ENCODE data around the gene RNF225.

The RNF225 gene

GRCh38 chr19:58379246-58379645 lies 16.2 kb upstream of the RNF225 start:
- peaks cover 18% of the 10 kb centered on the region for H3K36me3 Mint-ChIP-seq
- no peak for ATAC-seq
- DNase-seq (ENCODE audit: low spot score in 2 of 2): no peak
- H3K4me1 Mint-ChIP-seq: peaks cover 25% of the 10 kb centered on the region
- H3K9me3 Mint-ChIP-seq: no peaks in the 10 kb centered on the region
- peak overlapping the region; percentile 93 for H3K27ac Mint-ChIP-seq
- peak overlapping the region; percentile 85 for H3K4me3 Mint-ChIP-seq

GRCh38 chr19:58380037-58380661 lies 15.3 kb upstream of the RNF225 start:
- DNase-seq (ENCODE audit: low spot score in 2 of 2): no peak
- Mint-ChIP-seq H3K4me3 (peak overlapping the region; percentile 85), H3K36me3 (peaks cover 18% of the 10 kb centered on the region), H3K9me3 (no peaks in the 10 kb centered on the region), H3K27ac (peak overlapping the region; percentile 93), H3K4me1 (peaks cover 25% of the 10 kb centered on the region)
- ATAC-seq: no peak

GRCh38 chr19:58380662-58381459 lies 14.6 kb upstream of the RNF225 start, which contains the start of gene ZNF837:
Gene ZNF837 (minus strand): TSS chr19:58381030. CDS start chr19:58369332, 11,698 bp downstream.
- ATAC-seq: peak; percentile 91
- peak; percentile 93 to 98 for DNase-seq (ENCODE audit: low spot score in 2 of 2)
- Mint-ChIP-seq H3K4me3 (peak within 1 kb of the TSS; percentile 85), H3K9me3 (no peaks in the 10 kb centered on the region), H3K27ac (peak within 1 kb of the TSS; percentile 93), H3K4me1 (peaks cover 32% of the 10 kb centered on the region), H3K36me3 (peaks cover 22% of the 10 kb centered on the region)

- Mint-ChIP-seq H3K36me3 (peaks cover 30% of the 10 kb centered on the region), H3K27ac (peak overlapping the region; percentile 93), H3K4me1 (peaks cover 36% of the 10 kb centered on the region), H3K4me3 (peak overlapping the region; percentile 85), H3K9me3 (no peaks in the 10 kb centered on the region)
- ATAC-seq (no peak), DNase-seq (ENCODE audit: low spot score in 2 of 2) (no peak)
Observed at GRCh38 chr19:58381460-58382212, 13.8 kb upstream of the RNF225 start.

GRCh38 chr19:58382997-58383603 lies 12.4 kb upstream of the RNF225 start:
- no peaks in the 10 kb centered on the region for H3K9me3 Mint-ChIP-seq
- H3K36me3 Mint-ChIP-seq: peaks cover 44% of the 10 kb centered on the region
- no peak for ATAC-seq
- H3K4me1 Mint-ChIP-seq: peaks cover 45% of the 10 kb centered on the region
- H3K27ac Mint-ChIP-seq: no peak overlapping the region
- no peak for DNase-seq (ENCODE audit: low spot score in 2 of 2)
- H3K4me3 Mint-ChIP-seq: peak overlapping the region; percentile 85

DNA sequence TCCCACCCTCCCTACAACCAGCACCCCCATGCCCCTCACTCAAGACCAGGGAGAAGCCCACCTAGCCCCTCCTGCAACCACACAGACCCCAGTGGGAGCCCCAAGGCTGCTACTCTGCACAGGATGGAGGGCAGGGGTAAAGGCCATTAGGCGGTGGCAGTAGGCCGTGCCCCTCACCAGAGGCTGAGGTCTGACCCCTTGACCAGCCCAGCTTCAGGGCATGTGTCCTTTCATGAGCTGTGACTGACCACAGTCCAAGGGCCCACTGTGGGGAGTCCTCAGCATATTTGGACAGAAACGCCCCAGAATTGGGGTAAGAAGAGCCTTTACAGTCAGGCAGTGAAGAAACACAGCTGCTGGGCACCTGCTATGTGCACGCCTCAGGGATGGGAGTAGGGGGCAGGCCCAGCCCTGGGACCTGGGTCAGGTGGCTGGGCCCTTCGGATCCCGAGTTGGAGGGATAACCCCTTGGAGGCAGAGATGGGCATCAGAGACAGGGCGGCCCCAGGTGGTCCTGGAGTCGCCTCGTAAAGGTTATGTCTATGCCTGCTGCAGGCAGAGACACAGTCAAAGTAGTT lies 10.1 kb upstream of the RNF225 start:
- H3K4me1 Mint-ChIP-seq: peaks cover 47% of the 10 kb centered on the region
- DNase-seq (ENCODE audit: low spot score in 2 of 2): peak in 1 of 2 donors; percentile 62
- peak overlapping the region; percentile 96 for H3K27ac Mint-ChIP-seq
- H3K4me3 Mint-ChIP-seq: peak overlapping the region; percentile 92
- no peaks in the 10 kb centered on the region for H3K9me3 Mint-ChIP-seq
- ATAC-seq: no peak
- peaks cover 60% of the 10 kb centered on the region for H3K36me3 Mint-ChIP-seq

- DNase-seq (ENCODE audit: low spot score in 2 of 2): no peak
- Mint-ChIP-seq H3K4me3 (peak overlapping the region; percentile 92), H3K4me1 (peaks cover 44% of the 10 kb centered on the region), H3K36me3 (peaks cover 60% of the 10 kb centered on the region), H3K27ac (peak overlapping the region; percentile 96), H3K9me3 (no peaks in the 10 kb centered on the region)
- ATAC-seq: no peak
Observed at GRCh38 chr19:58385891-58386575, 9.4 kb upstream of the RNF225 start.

DNA sequence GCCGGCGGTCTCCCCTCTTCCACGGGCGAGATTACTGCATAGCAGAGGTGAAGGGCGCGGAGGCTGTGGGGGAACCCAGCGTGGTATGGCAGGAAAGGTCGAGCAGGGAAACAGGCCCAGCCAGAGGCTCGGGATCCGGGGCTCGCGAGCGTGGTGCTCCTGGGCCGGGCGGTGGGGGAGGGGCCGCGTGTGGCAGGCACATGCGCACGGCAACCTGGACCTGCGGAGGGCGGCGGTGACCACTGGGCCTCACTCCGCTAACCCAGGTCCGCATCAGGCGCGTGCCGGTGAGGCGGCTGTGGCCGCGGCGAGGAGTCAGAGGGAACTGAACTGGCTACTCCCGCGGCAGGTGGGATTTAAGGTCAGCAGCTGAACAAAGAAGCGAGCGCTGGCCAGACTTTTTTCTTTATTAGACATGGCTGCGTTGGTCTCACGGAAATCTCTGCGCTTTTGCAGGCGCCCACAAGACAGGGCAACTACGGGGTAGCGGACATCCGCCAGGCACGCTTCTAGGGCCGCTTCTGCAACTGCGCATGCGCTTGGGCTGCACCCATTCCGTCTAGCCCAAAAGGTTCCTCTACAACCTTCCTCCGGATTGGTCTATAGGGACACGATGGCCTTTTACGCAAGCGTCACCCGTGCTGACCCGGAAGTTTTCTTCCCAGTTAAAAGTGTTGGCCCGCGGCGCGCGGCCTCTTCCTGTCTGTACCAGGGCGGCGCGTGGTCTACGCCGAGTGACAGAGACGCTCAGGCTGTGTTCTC lies 8.7 kb upstream of the RNF225 start, which contains the start of gene RPS5:
RPS5 (plus strand) TSS at position 694 of the 762 bp plus-strand sequence. CDS start 869 bp downstream, outside the sequence.
- H3K27ac Mint-ChIP-seq: peak within 1 kb of the TSS; percentile 96
- H3K9me3 Mint-ChIP-seq: no peaks in the 10 kb centered on the region
- ATAC-seq: peak; percentile 96
- peaks cover 63% of the 10 kb centered on the region for H3K36me3 Mint-ChIP-seq
- peak; percentile 81 to 96 for DNase-seq (ENCODE audit: low spot score in 2 of 2)
- H3K4me1 Mint-ChIP-seq: peaks cover 39% of the 10 kb centered on the region
- H3K4me3 Mint-ChIP-seq: peak within 1 kb of the TSS; percentile 92

- H3K36me3 Mint-ChIP-seq: peaks cover 71% of the 10 kb centered on the region
- DNase-seq (ENCODE audit: low spot score in 2 of 2) (no peak), ATAC-seq (no peak)
- H3K9me3 Mint-ChIP-seq: no peaks in the 10 kb centered on the region
- H3K27ac Mint-ChIP-seq: peak overlapping the region; percentile 96
- H3K4me1 Mint-ChIP-seq: peaks cover 33% of the 10 kb centered on the region
- H3K4me3 Mint-ChIP-seq: peak overlapping the region; percentile 92
Observed at GRCh38 chr19:58387338-58388174, 7.9 kb upstream of the RNF225 start.

DNA sequence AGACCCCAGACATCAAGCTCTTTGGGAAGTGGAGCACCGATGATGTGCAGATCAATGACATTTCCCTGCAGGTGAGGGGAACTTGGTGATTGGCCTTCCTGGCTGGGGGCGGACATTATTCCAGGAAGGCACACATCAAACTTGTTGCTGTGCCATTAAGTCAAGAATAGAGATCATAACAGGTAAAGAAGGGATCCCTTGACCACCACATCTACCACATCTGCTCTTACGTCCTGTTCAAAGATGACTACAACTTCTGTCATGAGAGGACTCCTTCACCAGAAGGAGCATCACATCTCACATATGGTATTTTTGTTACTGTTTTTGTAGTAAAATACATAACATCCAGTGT lies 7.3 kb upstream of the RNF225 start:
- peaks cover 77% of the 10 kb centered on the region for H3K36me3 Mint-ChIP-seq
- H3K4me1 Mint-ChIP-seq: peaks cover 38% of the 10 kb centered on the region
- H3K27ac Mint-ChIP-seq: peak overlapping the region; percentile 96
- H3K9me3 Mint-ChIP-seq: no peaks in the 10 kb centered on the region
- peak overlapping the region; percentile 92 for H3K4me3 Mint-ChIP-seq
- DNase-seq (ENCODE audit: low spot score in 2 of 2): no peak
- no peak for ATAC-seq

DNA sequence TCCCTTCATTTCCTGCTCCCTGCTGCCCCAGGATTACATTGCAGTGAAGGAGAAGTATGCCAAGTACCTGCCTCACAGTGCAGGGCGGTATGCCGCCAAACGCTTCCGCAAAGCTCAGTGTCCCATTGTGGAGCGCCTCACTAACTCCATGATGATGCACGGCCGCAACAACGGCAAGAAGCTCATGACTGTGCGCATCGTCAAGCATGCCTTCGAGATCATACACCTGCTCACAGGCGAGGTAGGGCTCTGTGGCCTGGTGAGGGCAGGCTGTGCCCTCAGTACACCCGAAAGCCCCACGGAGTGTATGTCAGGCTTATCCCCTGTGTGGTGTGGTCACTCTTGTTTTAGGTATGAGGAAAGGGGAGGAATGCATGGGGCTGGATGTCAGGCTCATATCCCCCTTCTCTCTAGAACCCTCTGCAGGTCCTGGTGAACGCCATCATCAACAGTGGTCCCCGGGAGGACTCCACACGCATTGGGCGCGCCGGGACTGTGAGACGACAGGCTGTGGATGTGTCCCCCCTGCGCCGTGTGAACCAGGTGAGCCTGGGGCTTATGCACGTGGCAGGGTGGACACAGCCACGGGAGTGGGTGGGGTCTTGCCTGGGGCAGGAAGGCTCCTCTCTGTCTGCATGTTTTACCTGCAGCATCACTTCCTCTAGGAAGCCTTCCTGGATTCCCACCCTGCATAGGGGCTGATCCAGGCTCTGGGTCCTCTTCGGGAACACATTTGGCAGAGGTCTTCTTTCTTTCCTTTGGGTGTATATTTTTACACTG lies 2.3 kb upstream of the RNF225 start:
- no peaks in the 10 kb centered on the region for H3K9me3 Mint-ChIP-seq
- no peak overlapping the region for H3K27ac Mint-ChIP-seq
- DNase-seq (ENCODE audit: low spot score in 2 of 2): no peak
- peaks cover 87% of the 10 kb centered on the region for H3K36me3 Mint-ChIP-seq
- no peak overlapping the region for H3K4me3 Mint-ChIP-seq
- ATAC-seq: no peak
- H3K4me1 Mint-ChIP-seq: peaks cover 34% of the 10 kb centered on the region

GRCh38 chr19:58393725-58394033 lies 1.8 kb upstream of the RNF225 start:
- Mint-ChIP-seq H3K36me3 (peaks cover 82% of the 10 kb centered on the region), H3K4me1 (peaks cover 29% of the 10 kb centered on the region), H3K4me3 (no peak overlapping the region), H3K9me3 (no peaks in the 10 kb centered on the region), H3K27ac (no peak overlapping the region)
- no peak for DNase-seq (ENCODE audit: low spot score in 2 of 2)
- ATAC-seq: no peak

All from stimulated activated effector memory CD8-positive, alpha-beta T cell treated with anti-CD3 and anti-CD28 coated beads, Interleukin-12 subunit alpha, Interleukin-12 subunit beta, amount 100 ng/mL, for 72 hours (primary cell).